HEK293 (cell line): ENCODE data around the gene S100G.
A peak's percentile ranks its signal among the peaks of the same experiment; 100 is the strongest.

Experiments
- CTCF ChIA-PET: fragments of 350-600 bp; formaldehyde crosslinking; extraction: SDS; loops from one replicate; lab custom pipeline; 2021; ENCODE audit warnings: antibody characterized with exemption; lab: Yijun Ruan, JAX
- POLR2A ChIA-PET: fragments of 300-600 bp; formaldehyde crosslinking; extraction: SDS; loops from one replicate; lab custom pipeline; 2020; ENCODE audit warnings: antibody characterized with exemption, inconsistent platforms; lab: Yijun Ruan, JAX
- H3K27ac ChIP-seq: fragments of 200-500 bp; sonication (Bioruptor generic); 2 replicates; pipeline ENCODE4 v1.5.1; 2014; ENCODE audit warnings: low read depth, low read length, control low read depth, inconsistent platforms; ENCODE audit errors: extremely low read depth
- H3K36me3 ChIP-seq, 2 experiments: fragments of 200-500 bp in 1 of 2; sonication (Bioruptor generic) in 1 of 2; 1 replicate in 1 of 2; 2 replicates in 1 of 2; pipeline ENCODE4 v1.5.1; 2014 to 2017; ENCODE audit warnings: inconsistent platforms in 2 of 2, low read length in 2 of 2; ENCODE audit not compliant: control insufficient read depth in 2 of 2, insufficient read depth in 1 of 2
- H3K4me1 ChIP-seq: fragments of 200-500 bp; sonication (Bioruptor generic); 2 replicates; pipeline ENCODE4 v1.5.1; 2014; ENCODE audit warnings: mild to moderate bottlenecking, low read length, inconsistent platforms; ENCODE audit not compliant: control insufficient read depth, insufficient read depth
- H3K4me3 ChIP-seq: 2 replicates; pipeline ENCODE4 v1.5.1; 2011; ENCODE audit warnings: low read depth, mild to moderate bottlenecking, control low read depth, low read length, moderate library complexity
- H3K9me3 ChIP-seq: fragments of 200-500 bp; sonication (Bioruptor generic); 2 replicates; pipeline ENCODE4 v1.5.1; 2014; ENCODE audit warnings: low read depth, low read length, inconsistent platforms; ENCODE audit not compliant: control insufficient read depth, insufficient read depth
- BCL11A ChIP-seq: fragments of 450-650 bp; formaldehyde crosslinking; IDR thresholded peaks from 2 replicates; pipeline ENCODE4 v1.5.1; 2016; ENCODE audit warnings: low read depth, missing biosample characterization, missing genetic modification characterization
- GLIS1 ChIP-seq: fragments of 450-650 bp; formaldehyde crosslinking; IDR thresholded peaks from 2 replicates; pipeline ENCODE4 v1.5.1; 2016; ENCODE audit warnings: missing biosample characterization, missing genetic modification characterization
- RBAK ChIP-seq: fragments of 450-650 bp; formaldehyde crosslinking; IDR thresholded peaks from 2 replicates; pipeline ENCODE4 v1.5.1; 2016; ENCODE audit warnings: missing biosample characterization, missing genetic modification characterization
- SETDB1 ChIP-seq: IDR thresholded peaks from one replicate; pipeline ENCODE4 v1.6.1; 2017; ENCODE audit warnings: mild to moderate bottlenecking, low read length, moderate library complexity, mixed read lengths; ENCODE audit not compliant: insufficient read length
- ZBTB17 ChIP-seq: fragments of 450-650 bp; formaldehyde crosslinking; IDR thresholded peaks from 2 replicates; pipeline ENCODE4 v1.5.1; 2016; ENCODE audit warnings: missing biosample characterization, missing genetic modification characterization
- ZBTB20 ChIP-seq: fragments of 450-650 bp; formaldehyde crosslinking; IDR thresholded peaks from 2 replicates; pipeline ENCODE4 v1.5.1; 2016; ENCODE audit warnings: missing biosample characterization, missing genetic modification characterization
- ZFP37 ChIP-seq: fragments of 450-650 bp; formaldehyde crosslinking; IDR thresholded peaks from 2 replicates; pipeline ENCODE4 v1.5.1; 2016; ENCODE audit warnings: missing biosample characterization, missing genetic modification characterization
- ZIC2 ChIP-seq: fragments of 450-650 bp; formaldehyde crosslinking; IDR thresholded peaks from 2 replicates; pipeline ENCODE4 v1.5.1; 2016; ENCODE audit warnings: missing biosample characterization, missing genetic modification characterization
- ZNF10 ChIP-seq: fragments of 450-650 bp; formaldehyde crosslinking; IDR thresholded peaks from 2 replicates; pipeline ENCODE4 v1.5.1; 2017; ENCODE audit warnings: missing biosample characterization, missing genetic modification characterization
- ZNF211 ChIP-seq: fragments of 450-650 bp; formaldehyde crosslinking; IDR thresholded peaks from 2 replicates; pipeline ENCODE4 v1.5.1; 2016; ENCODE audit warnings: low read depth, missing biosample characterization, missing genetic modification characterization
- ZNF529 ChIP-seq: fragments of 450-650 bp; formaldehyde crosslinking; IDR thresholded peaks from 2 replicates; pipeline ENCODE4 v1.5.1; 2017; ENCODE audit warnings: missing genetic modification characterization, missing biosample characterization; ENCODE audit not compliant: insufficient replicate concordance
- ZNF76 ChIP-seq: fragments of 450-650 bp; formaldehyde crosslinking; IDR thresholded peaks from 2 replicates; pipeline ENCODE4; 2016; ENCODE audit warnings: low read depth, missing biosample characterization, missing genetic modification characterization, borderline replicate concordance
- ZNF791 ChIP-seq: fragments of 450-650 bp; formaldehyde crosslinking; IDR thresholded peaks from 2 replicates; pipeline ENCODE4 v1.5.1; 2016; ENCODE audit warnings: missing biosample characterization, missing genetic modification characterization
- ZNF843 ChIP-seq: fragments of 450-650 bp; formaldehyde crosslinking; IDR thresholded peaks from 2 replicates; pipeline ENCODE4 v1.5.1; 2016; ENCODE audit warnings: missing biosample characterization, missing genetic modification characterization
- TF ChIP-seq, protein P1 (sequence below): fragments of 450-650 bp; formaldehyde crosslinking; optimal IDR thresholded peaks from 2 replicates; pipeline ENCODE3; 2016; ENCODE audit warnings: missing biosample characterization, mild to moderate bottlenecking, missing genetic modification characterization
- TF ChIP-seq, protein P2 (sequence below): fragments of 450-650 bp; formaldehyde crosslinking; IDR thresholded peaks from 2 replicates; pipeline ENCODE4 v1.5.1; 2016; ENCODE audit warnings: missing biosample characterization, missing genetic modification characterization
- TF ChIP-seq, protein P3 (sequence below): fragments of 450-650 bp; formaldehyde crosslinking; IDR thresholded peaks from 2 replicates; pipeline ENCODE4 v1.5.1; 2016; ENCODE audit warnings: missing biosample characterization, missing genetic modification characterization, low read depth
- TF ChIP-seq, protein P4 (sequence below): fragments of 450-650 bp; formaldehyde crosslinking; IDR thresholded peaks from 2 replicates; pipeline ENCODE4 v1.5.1; 2016; ENCODE audit warnings: missing biosample characterization, missing genetic modification characterization
- TF ChIP-seq, protein P5 (sequence below): sonication (generic); formaldehyde crosslinking; IDR thresholded peaks from 2 replicates; pipeline ENCODE4 v1.8.1; 2022; ENCODE audit warnings: mild to moderate bottlenecking, moderate library complexity, missing genetic modification reagents
- TF ChIP-seq, protein P6 (sequence below): fragments of 450-650 bp; formaldehyde crosslinking; IDR thresholded peaks from 2 replicates; pipeline ENCODE4 v1.5.1; 2016; ENCODE audit warnings: missing biosample characterization, missing genetic modification characterization

The S100G gene

DNA sequence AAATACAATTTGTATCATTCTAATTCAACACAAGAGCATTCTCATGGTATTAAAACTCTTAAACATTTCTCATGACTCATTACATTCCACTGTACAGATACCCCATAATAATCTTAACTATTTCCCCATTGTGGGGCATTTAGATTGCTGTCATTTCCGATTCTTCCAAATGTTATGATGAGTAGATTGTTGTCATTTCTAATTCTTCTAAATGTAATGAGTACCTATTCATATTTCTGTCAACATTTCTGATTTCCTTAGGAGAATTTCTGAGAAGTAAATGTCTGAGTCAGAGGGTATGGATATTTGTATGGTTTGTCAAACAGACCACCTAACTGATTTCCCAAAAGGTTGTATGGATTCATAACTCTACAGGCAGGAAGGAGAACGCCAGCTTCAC, 8.3 kb downstream of the S100G start:
- no peaks in the 10 kb centered on the region for H3K9me3 ChIP-seq
- CTCF ChIA-PET: no interaction called here
- POLR2A ChIA-PET: no interaction called here
- no peaks in the 10 kb centered on the region for H3K4me1 ChIP-seq
- H3K4me3 ChIP-seq: no peak overlapping the region
- no peak for TF ChIP-seq ZNF76 (tag by site-specific recombination)
- TF ChIP-seq, protein P1, sequence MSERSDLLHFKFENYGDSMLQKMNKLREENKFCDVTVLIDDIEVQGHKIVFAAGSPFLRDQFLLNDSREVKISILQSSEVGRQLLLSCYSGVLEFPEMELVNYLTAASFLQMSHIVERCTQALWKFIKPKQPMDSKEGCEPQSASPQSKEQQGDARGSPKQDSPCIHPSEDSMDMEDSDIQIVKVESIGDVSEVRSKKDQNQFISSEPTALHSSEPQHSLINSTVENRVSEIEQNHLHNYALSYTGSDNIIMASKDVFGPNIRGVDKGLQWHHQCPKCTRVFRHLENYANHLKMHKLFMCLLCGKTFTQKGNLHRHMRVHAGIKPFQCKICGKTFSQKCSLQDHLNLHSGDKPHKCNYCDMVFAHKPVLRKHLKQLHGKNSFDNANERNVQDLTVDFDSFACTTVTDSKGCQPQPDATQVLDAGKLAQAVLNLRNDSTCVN: no peak
- no peak for TF ChIP-seq SETDB1
- H3K27ac ChIP-seq: no peak overlapping the region
- H3K36me3 ChIP-seq: peaks cover 0 to 3% of the 10 kb centered on the region in 2 experiments; a peak in 2 of 3 replicates

DNA sequence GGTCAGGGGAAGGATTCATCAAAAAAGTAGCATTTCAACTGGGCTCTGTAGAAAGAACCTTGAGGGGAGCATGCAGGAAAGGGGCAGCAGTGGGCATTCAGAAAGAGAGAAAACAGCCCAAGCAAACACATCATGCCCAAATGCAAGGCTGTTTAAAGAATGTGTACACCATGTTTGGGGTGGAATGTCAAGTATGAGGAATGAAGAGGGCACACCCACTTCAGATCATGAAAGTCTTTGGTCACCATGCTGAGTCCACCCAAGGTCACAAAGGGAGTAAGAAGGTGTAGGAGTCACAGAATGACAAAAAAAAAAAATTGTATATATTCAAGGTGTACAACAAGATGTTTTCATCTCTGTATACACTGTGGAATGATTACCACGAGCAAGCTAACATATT, 9.4 kb downstream of the S100G start:
- ChIA-PET POLR2A (no interaction called here), CTCF (no interaction called here)
- Histone ChIP-seq H3K36me3 (peaks cover 0 to 3% of the 10 kb centered on the region in 2 experiments; a peak in 2 of 3 replicates), H3K27ac (no peak overlapping the region), H3K9me3 (no peaks in the 10 kb centered on the region), H3K4me3 (no peak overlapping the region), H3K4me1 (no peaks in the 10 kb centered on the region)
- TF ChIP-seq, protein P2, sequence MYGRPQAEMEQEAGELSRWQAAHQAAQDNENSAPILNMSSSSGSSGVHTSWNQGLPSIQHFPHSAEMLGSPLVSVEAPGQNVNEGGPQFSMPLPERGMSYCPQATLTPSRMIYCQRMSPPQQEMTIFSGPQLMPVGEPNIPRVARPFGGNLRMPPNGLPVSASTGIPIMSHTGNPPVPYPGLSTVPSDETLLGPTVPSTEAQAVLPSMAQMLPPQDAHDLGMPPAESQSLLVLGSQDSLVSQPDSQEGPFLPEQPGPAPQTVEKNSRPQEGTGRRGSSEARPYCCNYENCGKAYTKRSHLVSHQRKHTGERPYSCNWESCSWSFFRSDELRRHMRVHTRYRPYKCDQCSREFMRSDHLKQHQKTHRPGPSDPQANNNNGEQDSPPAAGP (tag by site-specific recombination): no peak
- TF ChIP-seq ZFP37 (no peak), ZBTB20 (tag by site-specific recombination) (no peak), ZNF791 (tag by site-specific recombination) (no peak)

DNA sequence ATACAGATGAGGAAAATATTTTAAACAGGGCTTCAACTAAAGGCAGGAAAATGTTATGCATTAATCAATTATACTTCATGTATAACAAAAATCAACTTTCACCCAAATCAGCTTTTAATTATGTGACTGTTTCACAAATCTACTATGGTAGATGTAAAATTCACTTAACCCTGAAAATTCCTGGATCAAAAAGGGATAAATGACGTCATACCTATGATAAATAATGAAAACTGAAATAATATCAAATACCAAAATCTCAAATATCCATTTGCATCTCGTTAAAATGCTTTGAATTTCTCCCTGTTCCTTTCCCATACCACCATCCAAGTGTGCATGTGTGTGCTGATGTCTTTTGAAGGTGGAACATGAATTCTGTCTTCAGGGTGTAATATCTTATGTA, 11.5 kb downstream of the S100G start:
- ChIA-PET CTCF (interaction anchor here (0.7 kb wide), 2 partner anchors 28 to 1294 kb away, joined by 3 to 4 read pairs; no protein-coding TSS in a partner anchor), POLR2A (no interaction called here)
- TF ChIP-seq ZNF10 (tag by site-specific recombination) (no peak), ZNF211 (tag by site-specific recombination) (no peak), ZNF843 (tag by site-specific recombination) (no peak), ZNF529 (tag by site-specific recombination) (no peak)
- TF ChIP-seq, protein P3, sequence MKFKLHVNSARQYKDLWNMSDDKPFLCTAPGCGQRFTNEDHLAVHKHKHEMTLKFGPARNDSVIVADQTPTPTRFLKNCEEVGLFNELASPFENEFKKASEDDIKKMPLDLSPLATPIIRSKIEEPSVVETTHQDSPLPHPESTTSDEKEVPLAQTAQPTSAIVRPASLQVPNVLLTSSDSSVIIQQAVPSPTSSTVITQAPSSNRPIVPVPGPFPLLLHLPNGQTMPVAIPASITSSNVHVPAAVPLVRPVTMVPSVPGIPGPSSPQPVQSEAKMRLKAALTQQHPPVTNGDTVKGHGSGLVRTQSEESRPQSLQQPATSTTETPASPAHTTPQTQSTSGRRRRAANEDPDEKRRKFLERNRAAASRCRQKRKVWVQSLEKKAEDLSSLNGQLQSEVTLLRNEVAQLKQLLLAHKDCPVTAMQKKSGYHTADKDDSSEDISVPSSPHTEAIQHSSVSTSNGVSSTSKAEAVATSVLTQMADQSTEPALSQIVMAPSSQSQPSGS (tag by site-specific recombination): peak; percentile 88
- no peak overlapping the region for H3K27ac ChIP-seq
- no peaks in the 10 kb centered on the region for H3K4me1 ChIP-seq
- no peaks in the 10 kb centered on the region for H3K9me3 ChIP-seq
- H3K36me3 ChIP-seq: peaks cover 9 to 15% of the 10 kb centered on the region in 2 experiments
- H3K4me3 ChIP-seq: no peak overlapping the region

DNA sequence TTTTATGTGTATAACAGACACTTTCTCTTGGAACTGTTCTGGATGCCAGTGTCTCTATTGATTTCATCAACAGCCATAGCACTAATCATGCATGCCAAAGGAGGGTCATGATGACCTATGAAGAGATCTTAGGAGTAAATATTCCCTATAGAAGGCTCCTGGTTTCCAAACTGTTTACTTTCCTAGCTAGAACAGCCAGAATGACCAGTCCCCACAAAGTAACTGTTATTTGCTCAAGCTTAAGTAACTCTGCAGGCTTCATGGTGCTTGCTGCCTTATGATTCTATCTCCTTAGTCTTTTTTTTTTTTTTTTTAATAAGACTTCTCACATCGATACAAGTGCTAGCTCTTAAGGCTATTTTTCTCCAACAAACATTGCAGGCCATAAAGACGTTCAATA, 12.4 kb downstream of the S100G start:
- no peak overlapping the region for H3K4me3 ChIP-seq
- TF ChIP-seq, protein P4, sequence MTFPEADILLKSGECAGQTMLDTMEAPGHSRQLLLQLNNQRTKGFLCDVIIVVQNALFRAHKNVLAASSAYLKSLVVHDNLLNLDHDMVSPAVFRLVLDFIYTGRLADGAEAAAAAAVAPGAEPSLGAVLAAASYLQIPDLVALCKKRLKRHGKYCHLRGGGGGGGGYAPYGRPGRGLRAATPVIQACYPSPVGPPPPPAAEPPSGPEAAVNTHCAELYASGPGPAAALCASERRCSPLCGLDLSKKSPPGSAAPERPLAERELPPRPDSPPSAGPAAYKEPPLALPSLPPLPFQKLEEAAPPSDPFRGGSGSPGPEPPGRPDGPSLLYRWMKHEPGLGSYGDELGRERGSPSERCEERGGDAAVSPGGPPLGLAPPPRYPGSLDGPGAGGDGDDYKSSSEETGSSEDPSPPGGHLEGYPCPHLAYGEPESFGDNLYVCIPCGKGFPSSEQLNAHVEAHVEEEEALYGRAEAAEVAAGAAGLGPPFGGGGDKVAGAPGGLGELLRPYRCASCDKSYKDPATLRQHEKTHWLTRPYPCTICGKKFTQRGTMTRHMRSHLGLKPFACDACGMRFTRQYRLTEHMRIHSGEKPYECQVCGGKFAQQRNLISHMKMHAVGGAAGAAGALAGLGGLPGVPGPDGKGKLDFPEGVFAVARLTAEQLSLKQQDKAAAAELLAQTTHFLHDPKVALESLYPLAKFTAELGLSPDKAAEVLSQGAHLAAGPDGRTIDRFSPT (tag by site-specific recombination): no peak
- TF ChIP-seq GLIS1 (no peak), ZIC2 (tag by site-specific recombination) (no peak), RBAK (tag by site-specific recombination) (no peak), BCL11A (tag by site-specific recombination) (no peak), ZBTB17 (tag by site-specific recombination) (no peak)
- TF ChIP-seq, protein P5, sequence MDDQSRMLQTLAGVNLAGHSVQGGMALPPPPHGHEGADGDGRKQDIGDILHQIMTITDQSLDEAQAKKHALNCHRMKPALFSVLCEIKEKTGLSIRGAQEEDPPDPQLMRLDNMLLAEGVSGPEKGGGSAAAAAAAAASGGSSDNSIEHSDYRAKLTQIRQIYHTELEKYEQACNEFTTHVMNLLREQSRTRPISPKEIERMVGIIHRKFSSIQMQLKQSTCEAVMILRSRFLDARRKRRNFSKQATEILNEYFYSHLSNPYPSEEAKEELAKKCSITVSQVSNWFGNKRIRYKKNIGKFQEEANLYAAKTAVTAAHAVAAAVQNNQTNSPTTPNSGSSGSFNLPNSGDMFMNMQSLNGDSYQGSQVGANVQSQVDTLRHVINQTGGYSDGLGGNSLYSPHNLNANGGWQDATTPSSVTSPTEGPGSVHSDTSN (CRISPR knock-in tag): no peak
- TF ChIP-seq, protein P6, sequence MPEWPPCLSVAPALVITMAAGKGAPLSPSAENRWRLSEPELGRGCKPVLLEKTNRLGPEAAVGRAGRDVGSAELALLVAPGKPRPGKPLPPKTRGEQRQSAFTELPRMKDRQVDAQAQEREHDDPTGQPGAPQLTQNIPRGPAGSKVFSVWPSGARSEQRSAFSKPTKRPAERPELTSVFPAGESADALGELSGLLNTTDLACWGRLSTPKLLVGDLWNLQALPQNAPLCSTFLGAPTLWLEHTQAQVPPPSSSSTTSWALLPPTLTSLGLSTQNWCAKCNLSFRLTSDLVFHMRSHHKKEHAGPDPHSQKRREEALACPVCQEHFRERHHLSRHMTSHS (tag by site-specific recombination): no peak

More for the DNA sequence above, 12.4 kb downstream of the S100G start:
- POLR2A ChIA-PET: no interaction called here
- no peak overlapping the region for H3K27ac ChIP-seq
- no peaks in the 10 kb centered on the region for H3K9me3 ChIP-seq
- H3K36me3 ChIP-seq: peaks cover 9 to 20% of the 10 kb centered on the region in 2 experiments
- CTCF ChIA-PET: no interaction called here
- H3K4me1 ChIP-seq: no peaks in the 10 kb centered on the region
